GM18519 (cell line): ENCODE results near the gene TTC24.
A peak's percentile ranks its signal among the peaks of the same experiment; 100 is the strongest.
"Not testable (repeated sequence)": the region's sequence is repeated elsewhere in the genome, so short reads cannot be mapped to it uniquely, and the experiment has no call there.

Source experiments
- ATAC-seq: cut with Tn5 transposase; IDR thresholded peaks from one replicate; pipeline ENCODE4 v1.9.1; 2021; ENCODE audit warnings: mild to moderate bottlenecking, moderate library complexity; ENCODE audit not compliant: unreplicated experiment, low FRiP score

TTC24 gene

DNA sequence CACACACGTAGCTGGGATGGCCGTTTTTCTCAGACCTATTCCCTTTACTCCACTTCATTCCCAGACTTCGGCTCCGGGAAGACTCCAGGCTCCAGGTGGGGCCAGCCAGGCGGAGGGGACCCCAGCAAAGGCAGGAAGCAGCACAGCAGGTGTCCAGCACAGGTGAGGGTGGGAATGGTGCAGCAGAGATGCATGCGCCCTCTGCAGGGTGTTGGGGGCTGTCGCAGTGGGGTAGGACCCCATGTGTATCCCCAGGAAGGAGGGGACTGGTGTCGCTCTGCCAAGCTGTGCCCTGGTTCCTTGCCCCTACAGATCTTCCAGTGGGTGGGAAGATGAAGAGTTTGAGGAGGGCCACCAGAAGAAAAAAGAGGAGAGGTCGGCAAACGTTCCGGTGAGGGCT is 5.3 kb downstream of the TTC24 start:
- ATAC-seq, result no peak

DNA sequence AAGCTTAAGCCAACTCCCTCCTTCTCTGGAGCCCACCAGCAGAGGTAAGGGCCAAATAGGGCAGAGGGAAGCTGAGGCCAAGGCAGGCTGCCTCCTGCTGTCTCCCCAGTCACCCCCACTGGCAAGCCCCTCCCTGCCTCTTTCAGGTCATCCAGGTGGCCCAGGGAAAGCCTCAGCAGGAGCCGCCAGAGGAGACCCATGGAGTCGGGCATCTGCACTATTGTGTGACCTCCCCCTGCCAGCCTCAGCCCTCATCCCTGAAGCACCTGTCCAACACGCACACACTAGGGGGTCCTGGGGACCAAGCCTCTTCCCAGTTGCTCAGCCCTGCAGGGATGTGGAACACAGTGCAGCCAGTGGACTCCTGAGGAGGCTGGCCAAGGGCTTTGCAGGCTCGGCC is 6.8 kb downstream of the TTC24 start:
- ATAC-seq, result no peak

DNA sequence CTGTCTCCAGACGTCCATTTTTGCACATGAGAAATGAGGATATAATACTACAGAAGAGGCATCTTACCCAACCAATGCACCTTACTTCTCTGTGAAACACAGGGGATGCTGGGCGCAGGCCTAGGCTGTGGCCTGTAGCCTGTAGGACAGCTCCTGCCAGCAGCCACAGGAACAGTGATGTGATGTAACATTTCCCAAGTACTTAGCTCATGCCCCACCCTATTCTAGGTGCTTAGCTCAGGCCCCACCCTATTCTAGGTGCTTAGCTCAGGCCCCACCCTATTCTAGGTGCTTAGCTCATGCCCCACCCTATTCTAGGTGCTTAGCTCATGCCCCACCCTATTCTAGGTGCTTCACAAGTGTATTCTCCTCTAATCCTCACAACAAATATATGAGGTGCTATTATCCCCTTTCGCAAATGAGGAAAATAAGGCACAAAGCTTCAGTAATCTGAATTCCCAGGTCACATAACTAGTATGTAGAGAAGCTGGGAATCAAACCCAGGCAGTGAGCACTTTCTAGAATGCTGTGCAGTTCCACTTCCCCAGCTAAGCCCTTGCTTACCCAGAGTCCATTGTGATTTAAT is 7.5 kb downstream of the TTC24 start:
- ATAC-seq, result no peak

DNA sequence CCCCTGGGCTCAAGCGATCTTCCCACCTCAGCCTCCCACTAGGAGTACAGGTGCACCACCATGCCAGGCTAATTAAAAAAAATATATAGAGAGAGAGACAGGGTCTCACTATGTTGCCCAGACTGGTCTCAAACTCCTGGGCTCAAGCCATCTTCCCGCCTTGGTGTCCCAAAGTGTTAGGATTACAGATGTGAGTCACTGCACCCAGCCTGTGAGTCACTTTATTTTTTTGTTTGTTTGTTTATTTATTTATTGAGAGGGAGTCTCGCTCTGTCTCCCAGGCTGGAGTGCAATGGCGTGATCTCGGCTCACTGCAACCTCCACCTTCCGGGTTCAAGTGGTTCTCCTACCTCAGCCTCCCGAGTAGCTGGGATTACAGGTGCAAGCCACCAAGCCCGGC is 8.4 kb downstream of the TTC24 start:
- not testable (repeated sequence) for ATAC-seq

DNA sequence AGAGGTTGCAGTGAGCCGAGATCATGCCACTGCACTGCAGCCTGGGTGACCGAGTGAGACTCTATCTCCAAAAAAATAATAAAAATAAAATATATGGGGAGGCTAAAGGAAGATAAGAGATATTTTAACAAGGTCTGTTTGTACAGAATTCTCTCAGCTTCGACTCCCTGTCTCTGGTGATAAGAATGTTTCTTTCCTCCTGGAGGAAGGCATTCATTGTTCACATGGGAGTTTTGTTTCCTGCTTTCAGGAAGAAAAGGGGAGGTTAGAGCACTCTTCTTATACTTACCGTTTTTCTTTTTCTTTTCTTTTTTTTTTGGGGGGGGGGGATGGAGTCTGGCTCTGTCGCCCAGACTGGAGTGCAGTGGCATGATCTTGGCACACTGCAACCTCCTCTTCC is 10.0 kb downstream of the TTC24 start:
- ATAC-seq, result no peak

DNA sequence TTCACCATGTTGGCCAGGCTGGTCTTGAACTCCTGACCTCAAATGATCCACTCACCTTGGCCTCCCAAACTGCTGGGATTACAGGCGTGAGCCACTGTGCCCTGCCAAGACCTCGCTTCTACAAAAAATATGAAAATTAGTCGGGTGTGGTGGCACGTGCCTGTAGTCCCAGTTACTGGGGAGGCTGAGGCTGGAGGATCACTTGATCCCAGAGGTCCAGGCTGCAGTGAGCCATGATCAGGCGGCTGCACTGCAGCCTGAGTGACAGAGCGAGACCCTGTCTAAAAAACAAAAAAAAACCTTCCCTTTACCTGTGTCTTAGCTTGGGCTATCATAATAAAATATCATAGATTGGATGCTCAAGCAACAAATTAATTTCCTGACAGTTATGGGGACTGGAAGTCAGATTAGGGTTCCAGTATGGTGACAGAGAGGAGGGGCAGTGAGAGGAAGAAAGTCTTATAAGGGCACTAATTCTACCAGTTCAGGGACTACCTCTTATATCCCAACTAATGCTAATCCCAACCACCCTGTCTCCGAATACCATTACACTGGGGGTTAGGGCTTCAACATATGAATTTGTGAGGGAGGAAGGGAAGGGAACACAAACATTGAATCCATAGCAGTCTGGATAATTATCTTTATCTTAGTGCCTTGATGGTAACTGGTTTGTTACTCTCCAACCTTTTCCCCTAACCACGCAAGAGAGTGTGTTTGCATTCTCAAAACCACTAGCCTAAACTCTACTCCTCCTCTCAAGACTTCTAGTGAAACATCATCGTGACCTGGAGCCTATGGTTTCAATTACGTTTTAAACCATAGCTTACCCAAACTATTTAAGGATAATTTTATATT is 11.0 kb downstream of the TTC24 start:
- no peak for ATAC-seq

- ATAC-seq, result no peak
Observed at GRCh38 chr1:156591181-156591431, 11.6 kb downstream of the TTC24 start.

GRCh38 chr1:156591432-156592157 is 12.1 kb downstream of the TTC24 start, which contains the start of gene NAXE:
Gene NAXE (plus strand): TSS chr1:156591776. CDS start chr1:156591805, 29 bp downstream.
- peak; percentile 55 for ATAC-seq

DNA sequence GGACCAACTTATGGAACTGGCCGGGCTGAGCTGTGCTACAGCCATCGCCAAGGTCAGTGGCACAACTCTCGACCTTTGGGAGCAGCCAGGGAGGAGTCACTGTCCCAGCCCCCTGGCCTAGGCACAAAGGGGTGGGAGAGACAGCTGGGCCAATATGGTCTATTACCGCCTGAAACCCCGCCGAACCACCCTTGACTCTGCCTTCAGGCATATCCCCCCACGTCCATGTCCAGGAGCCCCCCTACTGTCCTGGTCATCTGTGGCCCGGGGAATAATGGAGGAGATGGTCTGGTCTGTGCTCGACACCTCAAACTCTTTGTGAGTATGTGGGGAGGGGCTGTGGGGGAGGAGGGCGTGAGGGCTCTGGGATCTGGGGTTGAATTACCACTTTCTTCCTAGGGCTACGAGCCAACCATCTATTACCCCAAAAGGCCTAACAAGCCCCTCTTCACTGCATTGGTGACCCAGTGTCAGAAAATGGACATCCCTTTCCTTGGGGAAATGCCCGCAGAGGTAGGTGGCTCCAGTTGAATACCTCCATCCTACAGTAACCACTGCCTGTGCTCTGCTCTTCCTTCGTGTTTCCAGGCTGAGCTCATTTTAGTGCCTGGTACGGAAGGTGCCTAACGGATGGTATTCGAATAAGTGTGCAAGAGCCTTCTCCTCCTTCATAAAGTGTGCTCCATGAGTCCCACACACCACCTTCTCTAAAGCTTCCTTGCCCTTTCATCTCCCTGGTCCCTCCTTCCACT is 12.8 kb downstream of the TTC24 start:
- ATAC-seq, result no peak

DNA sequence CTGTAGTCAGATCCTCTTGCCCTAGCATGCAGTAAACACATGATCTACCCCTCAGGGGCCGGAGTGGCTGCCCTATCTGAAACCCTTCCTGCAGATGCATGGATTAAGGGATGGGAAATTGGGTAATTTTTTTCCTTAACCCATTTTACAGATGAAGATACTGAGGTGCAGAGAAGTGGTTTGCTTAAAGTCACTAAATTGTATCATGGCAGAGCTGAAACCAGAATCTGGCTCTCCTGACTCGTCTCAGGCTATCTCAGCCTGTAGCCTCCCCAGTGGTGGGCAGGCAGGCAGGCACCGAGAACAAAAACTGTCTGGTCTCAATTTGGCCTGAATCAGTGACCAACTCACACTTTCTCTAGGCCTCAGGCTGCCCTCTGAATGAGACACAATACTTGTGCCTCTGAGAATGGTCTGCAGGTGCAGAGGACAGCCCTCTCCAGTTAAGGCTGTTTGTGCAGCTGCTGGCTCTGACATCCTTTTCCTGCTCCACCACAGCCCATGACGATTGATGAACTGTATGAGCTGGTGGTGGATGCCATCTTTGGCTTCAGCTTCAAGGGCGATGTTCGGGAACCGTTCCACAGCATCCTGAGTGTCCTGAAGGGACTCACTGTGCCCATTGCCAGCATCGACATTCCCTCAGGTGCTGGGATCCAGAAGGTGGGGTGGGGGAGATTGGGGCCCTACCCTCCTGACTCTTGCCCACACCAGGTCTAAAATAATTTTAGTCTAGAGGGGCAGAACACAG is 13.6 kb downstream of the TTC24 start:
- no peak for ATAC-seq

DNA sequence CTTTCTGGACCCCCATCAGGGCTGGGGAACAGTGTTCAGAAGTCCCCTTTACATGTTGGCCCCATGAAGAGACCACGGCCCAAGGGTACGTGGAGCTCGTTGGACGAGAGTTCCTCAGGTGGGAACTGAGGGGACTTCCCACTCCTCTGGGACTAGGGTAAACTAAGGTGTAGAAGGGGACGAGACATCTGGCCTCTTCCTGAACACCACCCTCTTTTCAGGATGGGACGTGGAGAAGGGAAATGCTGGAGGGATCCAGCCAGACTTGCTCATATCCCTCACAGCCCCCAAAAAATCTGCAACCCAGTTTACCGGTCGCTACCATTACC is 14.1 kb downstream of the TTC24 start:
- ATAC-seq, result no peak

DNA sequence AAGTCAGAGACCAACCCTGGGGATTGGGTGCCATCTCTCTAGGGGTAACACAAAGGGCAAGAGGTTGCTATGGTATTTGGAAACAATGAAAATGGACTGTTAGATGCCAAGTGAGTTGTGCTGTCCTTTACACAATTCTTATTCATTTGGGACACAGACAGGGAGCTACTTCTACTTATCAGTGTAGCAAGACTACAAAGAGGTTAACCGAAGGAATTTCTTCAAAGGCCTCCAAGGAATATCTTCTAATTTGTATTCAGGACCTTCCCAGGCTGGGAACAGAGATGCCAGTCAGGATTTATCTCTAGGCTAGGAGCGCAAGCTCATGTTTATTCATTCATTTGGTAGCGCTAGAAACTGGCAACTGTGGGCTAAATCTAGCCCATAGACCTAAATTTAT is 14.7 kb downstream of the TTC24 start:
- no peak for ATAC-seq

- no peak for ATAC-seq
Observed at GRCh38 chr1:156595016-156595415, 15.5 kb downstream of the TTC24 start.

DNA sequence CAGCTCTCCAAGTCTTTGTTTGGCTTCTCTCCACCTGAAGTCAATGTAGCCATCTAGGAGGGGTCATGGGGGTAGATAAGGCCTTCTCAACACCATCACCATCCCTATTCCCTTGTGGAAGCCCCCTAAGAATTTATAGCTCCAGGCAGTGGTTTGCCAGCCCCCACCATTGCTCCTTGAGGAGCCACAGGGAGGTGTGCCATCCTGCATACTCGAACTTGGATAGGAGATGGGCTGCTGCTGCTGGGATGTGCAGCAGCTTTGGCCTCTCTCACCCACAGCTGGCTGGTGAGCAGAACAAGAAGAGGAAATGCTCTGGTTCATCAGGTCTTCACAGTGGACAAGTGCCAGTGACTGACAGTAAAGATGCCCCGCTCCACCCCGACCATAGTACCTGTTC is 16.9 kb downstream of the TTC24 start:
- no peak for ATAC-seq

DNA sequence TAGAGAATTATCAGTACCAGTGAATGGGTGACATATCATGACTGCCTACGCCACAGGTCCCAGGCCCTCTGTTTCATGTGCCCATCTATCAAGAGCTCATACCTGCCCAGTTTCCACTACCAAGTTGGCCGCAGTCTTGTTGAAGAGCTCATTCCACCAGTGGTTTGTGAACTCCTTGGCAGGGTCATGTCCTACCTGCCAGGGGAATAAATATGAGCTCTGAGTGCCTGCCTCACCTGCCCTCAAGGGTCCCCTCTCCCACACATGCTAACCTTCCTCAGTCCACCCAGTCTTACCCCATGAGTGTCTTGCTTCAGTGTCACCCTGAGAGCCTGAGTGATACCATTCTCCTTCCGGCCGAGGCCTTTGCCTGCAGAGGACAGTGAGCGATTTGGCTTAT is 18.6 kb downstream of the TTC24 start:
- ATAC-seq, result no peak

DNA sequence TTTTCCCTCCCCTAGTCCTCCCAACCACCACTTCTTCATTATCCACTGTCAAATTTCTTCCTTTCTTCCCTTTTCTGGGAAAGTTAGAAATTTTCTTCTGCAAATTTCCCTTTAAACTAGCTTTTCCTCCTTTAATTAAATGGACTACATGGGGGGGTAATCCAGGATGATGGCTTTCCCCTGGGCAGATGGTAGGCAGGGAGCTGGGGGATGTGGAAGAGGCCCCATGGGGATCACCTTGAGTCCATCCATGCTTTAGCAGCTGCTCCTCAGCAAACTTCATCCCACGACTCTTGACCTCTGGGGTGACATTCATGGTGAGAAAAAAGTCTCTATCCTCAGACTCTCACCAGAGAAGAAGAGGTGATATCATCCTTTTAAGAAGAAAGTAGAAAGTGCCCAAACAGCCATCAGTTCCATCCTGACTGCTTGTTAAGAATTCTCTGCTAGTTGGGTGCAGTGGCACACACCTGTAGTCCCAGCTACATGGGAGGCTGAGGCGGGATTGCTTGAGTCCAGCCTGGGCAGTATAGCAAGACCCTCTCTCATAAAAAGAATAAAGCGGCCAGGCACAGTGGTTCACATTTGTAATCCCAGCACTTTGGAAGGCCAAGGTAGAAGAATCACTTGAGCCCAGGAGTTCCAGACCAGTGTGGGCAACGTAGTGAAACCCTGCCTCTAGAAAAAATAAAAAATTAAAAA is 19.4 kb downstream of the TTC24 start:
- no peak for ATAC-seq

DNA sequence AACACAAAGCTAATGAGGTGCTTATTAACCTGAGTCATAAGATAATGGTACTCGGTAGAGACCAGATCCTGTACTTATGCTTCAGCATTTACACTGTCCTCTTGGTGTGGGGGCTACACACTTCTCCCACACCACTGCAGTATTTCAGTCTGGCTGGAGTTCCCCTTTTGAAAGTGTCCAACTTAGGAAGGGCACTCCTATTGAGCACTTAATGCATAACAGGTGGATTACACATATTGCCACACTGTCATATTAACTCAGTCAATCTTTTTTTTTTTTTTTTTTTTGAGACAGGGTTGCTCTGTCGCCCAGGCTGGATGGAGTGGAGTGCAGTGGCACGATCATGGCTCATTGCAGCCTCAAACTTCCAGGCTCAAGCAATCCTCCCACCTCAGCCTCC is 20.3 kb downstream of the TTC24 start:
- ATAC-seq, result no peak

DNA sequence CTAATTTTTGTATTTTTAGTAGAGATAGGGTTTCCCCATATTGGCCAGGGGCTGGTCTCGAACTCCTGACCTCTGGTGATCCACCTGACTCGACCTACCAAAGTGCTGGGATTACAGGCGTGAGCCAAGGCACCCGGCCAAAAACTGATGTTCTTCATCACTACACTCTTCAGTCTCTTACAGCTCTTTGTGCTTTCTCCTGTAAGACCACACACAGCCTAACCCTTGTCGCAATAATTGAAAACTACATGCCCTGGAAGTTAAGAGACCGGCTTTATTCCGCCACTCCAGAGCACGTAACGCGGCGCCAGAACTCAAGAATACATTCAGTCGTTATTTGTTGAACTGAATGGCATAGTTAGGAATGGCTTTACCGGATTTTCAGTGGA is 21.2 kb downstream of the TTC24 start:
- no peak for ATAC-seq

DNA sequence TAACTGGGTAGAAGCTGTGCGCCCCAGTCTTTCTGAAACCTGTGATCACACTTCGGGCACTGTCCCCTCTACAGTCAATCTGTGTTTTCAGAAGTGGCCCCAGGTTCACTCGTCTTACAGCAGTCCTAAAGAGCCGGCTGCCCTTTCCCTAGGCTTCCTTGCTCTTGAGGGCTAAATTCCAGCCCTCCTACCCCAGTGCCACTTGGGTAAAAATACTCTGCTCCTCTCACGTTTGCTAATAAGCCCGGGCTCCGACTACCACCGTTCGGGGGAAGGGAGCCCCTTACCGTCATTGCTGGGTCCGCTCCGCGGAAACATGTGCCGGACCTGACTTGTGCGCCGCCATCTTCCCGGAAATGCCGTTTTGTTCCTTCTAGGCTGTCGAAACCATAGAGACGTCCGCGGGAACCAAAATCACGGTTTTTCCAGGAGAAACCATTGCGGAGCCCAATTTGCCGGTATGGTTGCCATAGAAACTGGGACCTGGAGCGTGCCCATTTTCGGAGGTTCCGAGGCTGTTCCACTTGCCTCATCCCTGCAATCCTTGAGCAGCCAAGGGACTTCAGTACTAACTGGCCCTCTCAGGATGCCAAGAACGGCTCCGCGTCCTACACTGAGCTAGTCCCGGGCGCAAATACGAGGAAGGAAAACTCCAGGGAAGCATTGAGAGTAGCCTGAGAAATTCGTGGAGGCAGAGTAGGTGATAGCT is 21.8 kb downstream of the TTC24 start, which contains the start of gene GPATCH4:
Gene GPATCH4 (minus strand): TSS at position 358 of the 709 bp plus-strand sequence.
- no peak for ATAC-seq
